Activated T-cell treated with anti-CD3 and anti-CD28 coated beads, Interleukin-2, amount 50 U/mL, for 1 hour (primary cell): ENCODE results near the gene CDH12.
"Not testable (repeated sequence)": the region's sequence is repeated elsewhere in the genome, so short reads cannot be mapped to it uniquely, and the experiment has no call there.

Experiments used
- DNase-seq: peaks from one replicate; pipeline ENCODE4 v3.0.0-alpha.2; 2020

The CDH12 gene

GRCh38 chr5:22108545-22108944 lies 744.6 kb downstream of the CDH12 start:
- DNase-seq, result no peak

- DNase-seq, result no peak
Observed at GRCh38 chr5:22102823-22103359, 750.3 kb downstream of the CDH12 start.

- DNase-seq, result no peak
Observed at GRCh38 chr5:22088517-22088916, 764.6 kb downstream of the CDH12 start.

GRCh38 chr5:22079566-22079965 lies 773.6 kb downstream of the CDH12 start:
- no peak for DNase-seq

- DNase-seq, result no peak
Observed at GRCh38 chr5:22079002-22079401, 774.1 kb downstream of the CDH12 start.

GRCh38 chr5:22076586-22076985 lies 776.6 kb downstream of the CDH12 start:
- DNase-seq, result no peak

GRCh38 chr5:22070186-22070728 lies 782.9 kb downstream of the CDH12 start:
- no peak for DNase-seq

- no peak for DNase-seq
Observed at GRCh38 chr5:22063717-22064116, 789.4 kb downstream of the CDH12 start.

- no peak for DNase-seq
Observed at GRCh38 chr5:22058620-22059019, 794.5 kb downstream of the CDH12 start.

- DNase-seq, result no peak
Observed at GRCh38 chr5:22057012-22057411, 796.1 kb downstream of the CDH12 start.

GRCh38 chr5:22056601-22057000 lies 796.5 kb downstream of the CDH12 start:
- no peak for DNase-seq

GRCh38 chr5:22053195-22053594 lies 799.9 kb downstream of the CDH12 start:
- DNase-seq, result no peak

- no peak for DNase-seq
Observed at GRCh38 chr5:22051881-22052280, 801.3 kb downstream of the CDH12 start.

GRCh38 chr5:22050931-22051330 lies 802.2 kb downstream of the CDH12 start:
- DNase-seq, result no peak

GRCh38 chr5:22044229-22044628 lies 808.9 kb downstream of the CDH12 start:
- DNase-seq, result no peak

- no peak for DNase-seq
Observed at GRCh38 chr5:22036061-22036460, 817.1 kb downstream of the CDH12 start.

GRCh38 chr5:22033066-22033465 lies 820.1 kb downstream of the CDH12 start:
- no peak for DNase-seq

- DNase-seq, result no peak
Observed at GRCh38 chr5:22023784-22024183, 829.4 kb downstream of the CDH12 start.

- not testable (repeated sequence) for DNase-seq
Observed at GRCh38 chr5:22012893-22013292, 840.3 kb downstream of the CDH12 start.

- DNase-seq, result not testable (repeated sequence)
Observed at GRCh38 chr5:22010808-22011207, 842.3 kb downstream of the CDH12 start.

GRCh38 chr5:22001097-22001496 lies 852.0 kb downstream of the CDH12 start:
- DNase-seq, result not testable (repeated sequence)

GRCh38 chr5:21985799-21986198 lies 867.3 kb downstream of the CDH12 start:
- not testable (repeated sequence) for DNase-seq

- DNase-seq, result not testable (repeated sequence)
Observed at GRCh38 chr5:21951571-21951970, 901.6 kb downstream of the CDH12 start.

- DNase-seq, result no peak
Observed at GRCh38 chr5:21931116-21931515, 922.0 kb downstream of the CDH12 start.

GRCh38 chr5:21919414-21920022 lies 933.6 kb downstream of the CDH12 start:
- no peak for DNase-seq
